GM18526 (cell line): ENCODE results near the gene RDH12.

ENCODE experiments used
- POLR2A ChIP-seq: IDR thresholded peaks from 3 replicates; pipeline ENCODE4 v1.6.1; 2011; ENCODE audit not compliant: insufficient read length; ENCODE audit errors: extremely low read depth

The RDH12 gene

DNA sequence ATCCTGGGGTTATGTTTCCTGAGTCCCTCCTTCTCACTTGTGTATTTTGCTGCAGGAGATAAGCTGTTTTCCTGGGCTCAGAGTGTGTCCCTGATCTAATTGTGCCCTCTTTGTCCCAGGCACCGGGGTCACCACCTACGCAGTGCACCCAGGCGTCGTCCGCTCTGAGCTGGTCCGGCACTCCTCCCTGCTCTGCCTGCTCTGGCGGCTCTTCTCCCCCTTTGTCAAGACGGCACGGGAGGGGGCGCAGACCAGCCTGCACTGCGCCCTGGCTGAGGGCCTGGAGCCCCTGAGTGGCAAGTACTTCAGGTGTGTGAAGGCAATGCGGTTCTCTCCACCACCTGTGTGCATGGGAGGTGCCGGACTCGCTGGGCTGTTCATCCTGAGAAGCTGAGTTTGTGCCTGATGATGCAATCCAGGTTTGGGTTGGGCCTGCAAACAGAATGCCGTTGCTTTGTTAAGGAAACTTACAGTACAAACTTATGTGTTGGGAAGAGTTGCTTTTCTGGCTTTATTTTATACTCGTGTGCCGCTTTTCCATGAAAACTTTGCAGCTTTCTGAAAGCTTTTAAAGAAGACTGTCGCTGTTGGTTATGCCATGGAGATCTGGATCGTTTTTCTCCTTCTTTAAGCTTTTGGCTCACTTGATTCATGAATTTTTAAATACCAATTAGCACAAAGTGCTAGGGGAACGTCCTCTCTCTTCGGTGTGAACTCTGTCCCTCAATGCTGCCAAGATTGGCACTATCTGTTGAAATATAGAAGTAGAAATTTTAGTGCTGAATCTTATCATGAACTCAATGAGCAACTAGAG is 27.6 kb downstream of the RDH12 start:
- no peak for TF ChIP-seq POLR2A

- no peak for TF ChIP-seq POLR2A
Observed at GRCh38 chr14:67733616-67734015, 31.9 kb downstream of the RDH12 start.

- TF ChIP-seq POLR2A = no peak
Observed at GRCh38 chr14:67734675-67735074, 33.0 kb downstream of the RDH12 start.

DNA sequence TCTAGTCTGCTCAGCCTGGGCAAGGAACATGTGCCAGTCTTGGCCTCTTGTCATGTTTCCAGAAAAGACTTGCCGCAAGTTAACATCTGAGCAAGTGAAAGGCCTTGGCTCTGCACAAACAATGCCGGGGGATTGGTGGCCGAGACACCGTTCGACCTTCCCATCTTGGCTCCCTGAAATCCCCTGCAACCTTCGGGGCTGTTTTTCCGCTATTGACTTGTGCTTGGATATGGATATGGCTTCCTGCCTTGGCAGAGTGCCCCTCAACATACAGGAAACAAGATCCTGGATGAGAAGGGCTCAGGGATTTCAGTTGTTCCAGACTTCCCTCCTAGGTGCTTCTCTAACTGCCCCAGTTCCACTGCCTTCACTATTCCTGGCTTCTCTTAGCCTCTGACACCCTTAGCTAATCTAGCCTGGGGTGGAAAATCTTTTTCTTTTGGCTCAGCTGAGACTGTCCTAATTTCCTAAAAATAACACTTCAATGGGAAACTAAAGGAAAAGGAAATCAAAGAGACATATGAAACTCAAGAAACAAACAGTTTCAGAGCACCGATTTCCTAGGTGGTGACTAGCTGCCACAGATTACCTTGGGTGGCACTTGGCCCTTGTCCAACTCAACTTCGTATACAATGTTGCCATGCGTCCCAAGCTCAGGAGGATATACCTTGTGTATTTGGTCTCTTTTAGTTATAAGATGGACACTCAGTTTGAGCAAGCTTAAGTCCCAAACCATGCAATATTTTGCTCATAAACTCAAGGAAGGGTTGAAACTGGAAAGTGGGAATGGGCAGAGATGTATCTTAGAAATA is 33.9 kb downstream of the RDH12 start:
- no peak for TF ChIP-seq POLR2A

- no peak for TF ChIP-seq POLR2A
Observed at GRCh38 chr14:67736771-67737170, 35.1 kb downstream of the RDH12 start.

GRCh38 chr14:67738740-67739504 is 37.2 kb downstream of the RDH12 start:
- no peak for TF ChIP-seq POLR2A

- no peak for TF ChIP-seq POLR2A
Observed at GRCh38 chr14:67744046-67744445, 42.4 kb downstream of the RDH12 start.

- TF ChIP-seq POLR2A = no peak
Observed at GRCh38 chr14:67746927-67747326, 45.2 kb downstream of the RDH12 start.

GRCh38 chr14:67748312-67748711 is 46.6 kb downstream of the RDH12 start:
- no peak for TF ChIP-seq POLR2A

- TF ChIP-seq POLR2A = no peak
Observed at GRCh38 chr14:67749341-67750084, 47.8 kb downstream of the RDH12 start.

DNA sequence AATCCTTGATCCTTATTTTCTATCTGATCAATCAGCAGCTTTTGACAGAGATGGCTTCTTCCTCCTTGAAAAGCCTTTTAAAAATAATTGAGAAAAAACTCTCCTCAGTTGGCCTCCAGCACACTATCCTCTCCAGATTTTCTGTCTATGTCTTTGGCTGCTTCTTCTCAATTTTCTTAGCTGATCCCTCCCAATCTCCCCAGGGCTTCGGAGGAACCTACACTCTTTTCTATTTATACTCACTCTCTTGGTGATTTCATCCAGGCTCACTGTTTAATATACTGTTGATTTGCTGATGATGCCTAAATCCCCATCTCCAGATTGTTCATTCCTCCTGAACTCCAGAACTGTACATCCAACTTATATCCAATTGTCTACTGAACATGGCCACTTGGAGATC is 54.8 kb downstream of the RDH12 start:
- TF ChIP-seq POLR2A = no peak

DNA sequence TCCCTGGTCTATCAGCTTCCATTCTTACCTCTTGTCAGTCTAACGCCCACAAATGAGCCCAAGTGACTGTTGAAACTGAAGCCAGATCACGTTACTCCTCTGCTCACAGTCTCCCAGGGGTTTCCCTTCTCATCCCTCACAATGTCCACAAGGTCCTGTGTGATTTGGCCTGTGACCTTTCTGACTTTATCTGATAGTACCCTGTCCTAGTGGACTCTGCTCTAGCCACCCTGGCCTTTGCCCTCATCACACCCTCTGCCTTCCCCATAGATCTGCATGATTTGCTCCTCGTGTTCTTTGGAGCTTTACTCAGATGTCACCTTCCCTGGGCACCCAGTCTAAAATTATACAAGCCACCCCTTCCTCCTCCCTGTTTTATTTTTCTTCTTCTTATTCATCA is 55.5 kb downstream of the RDH12 start:
- no peak for TF ChIP-seq POLR2A

GRCh38 chr14:67759916-67760315 is 58.2 kb downstream of the RDH12 start:
- no peak for TF ChIP-seq POLR2A

DNA sequence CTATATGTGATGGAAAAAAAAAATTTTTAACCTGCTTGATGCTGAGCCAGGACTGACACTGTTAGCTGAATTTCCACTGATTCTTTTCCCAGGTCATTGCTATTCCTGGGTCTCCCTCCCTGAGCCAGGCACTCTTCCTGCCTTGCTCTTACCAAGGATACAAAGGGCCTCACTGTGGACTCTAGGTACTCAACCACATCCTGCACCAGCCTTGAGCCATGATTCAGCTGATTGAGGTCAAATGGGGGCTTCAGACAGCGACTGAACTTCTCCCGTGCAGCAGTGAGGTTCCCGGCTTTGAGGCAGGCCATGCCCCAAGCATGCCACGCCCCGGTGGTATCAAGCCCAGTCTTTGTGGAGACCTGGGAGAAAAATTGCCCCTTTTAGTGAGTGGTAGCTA is 60.4 kb downstream of the RDH12 start:
- no peak for TF ChIP-seq POLR2A

GRCh38 chr14:67763158-67763822 is 61.6 kb downstream of the RDH12 start:
- TF ChIP-seq POLR2A = no peak

DNA sequence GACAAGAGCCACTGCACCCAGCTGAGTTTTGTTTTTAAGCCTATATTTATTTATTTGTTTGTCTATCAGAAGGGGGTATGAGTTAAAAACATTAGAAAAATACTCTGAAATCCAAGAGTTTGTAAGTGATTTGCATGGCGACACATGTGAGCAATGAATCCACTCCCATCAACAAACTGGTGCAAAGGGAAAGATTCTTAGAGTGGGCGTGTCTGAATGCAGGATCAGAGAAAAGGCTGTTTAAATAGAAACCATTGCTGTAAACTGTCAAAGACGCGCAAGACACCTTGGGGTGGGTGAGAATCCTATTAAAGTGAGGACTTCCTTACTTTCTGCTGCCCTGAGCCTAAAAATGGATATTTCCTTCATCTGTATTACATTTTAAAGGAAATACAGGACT is 62.8 kb downstream of the RDH12 start:
- no peak for TF ChIP-seq POLR2A
